Fibroblast of peridontal ligament (primary cell): Measurements from ENCODE around the gene TRMT2A.

Source experiments
- DNase-seq: peaks from one replicate; pipeline ENCODE4 v3.0.0-alpha.2; 2010; ENCODE audit errors: extremely low read depth

The TRMT2A gene

DNA sequence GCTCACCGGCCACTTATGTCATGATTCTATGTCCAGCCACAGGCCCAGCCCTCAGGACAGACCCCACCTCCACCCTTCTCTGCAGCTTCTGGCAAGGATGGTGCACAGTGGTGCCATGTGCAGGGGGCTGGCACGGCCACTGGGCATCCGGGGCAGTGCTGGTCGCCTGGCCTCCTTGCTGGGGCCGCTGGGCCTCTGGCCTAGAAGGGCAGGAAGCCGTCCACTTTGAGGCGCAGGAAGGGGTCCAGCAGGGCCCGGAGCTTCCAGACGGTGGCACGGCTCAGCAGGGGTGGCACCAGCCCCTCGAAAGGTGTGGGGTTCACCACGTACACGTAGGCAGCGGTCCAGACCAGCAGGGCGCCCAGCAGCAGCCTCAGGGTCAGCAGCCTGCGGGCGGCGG is 31.4 kb upstream of the TRMT2A start:
- DNase-seq, result no peak

DNA sequence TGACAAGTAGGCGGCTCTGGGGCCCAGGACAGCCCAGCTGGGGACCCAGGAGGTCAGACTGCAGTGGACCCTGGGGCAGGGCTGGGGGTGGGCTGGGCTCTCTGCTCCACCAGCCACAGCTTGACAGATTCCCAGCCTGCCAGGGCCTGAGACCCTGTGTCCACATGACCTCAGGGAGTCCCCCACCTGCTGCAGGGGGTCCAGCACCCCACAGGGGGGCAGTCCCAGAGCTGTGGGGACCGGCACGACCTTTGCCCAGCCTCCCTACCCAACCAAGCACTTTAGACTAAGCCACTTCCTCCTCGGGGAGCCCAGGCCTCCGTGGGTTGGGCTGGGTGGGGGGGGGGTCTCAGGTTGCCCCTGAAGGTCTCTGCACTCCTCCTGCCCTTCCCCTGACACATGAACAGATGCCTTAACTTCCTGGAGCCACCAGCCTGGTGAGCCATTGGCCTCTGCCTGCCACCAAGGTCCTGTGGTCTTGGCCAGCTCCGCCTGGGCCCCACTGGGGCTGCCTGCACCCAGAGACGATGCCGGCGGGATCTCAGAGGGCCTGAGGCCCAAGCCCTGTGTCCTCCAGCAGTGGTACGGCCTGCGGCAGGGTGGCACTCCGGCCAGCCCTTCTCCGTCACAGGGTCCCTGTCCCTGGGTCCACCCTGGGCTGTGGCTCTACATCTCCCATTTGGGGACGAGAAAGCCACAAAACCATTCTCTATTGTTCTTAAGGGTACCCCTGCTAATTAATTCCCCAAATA is 30.4 kb upstream of the TRMT2A start:
- DNase-seq, result no peak

DNA sequence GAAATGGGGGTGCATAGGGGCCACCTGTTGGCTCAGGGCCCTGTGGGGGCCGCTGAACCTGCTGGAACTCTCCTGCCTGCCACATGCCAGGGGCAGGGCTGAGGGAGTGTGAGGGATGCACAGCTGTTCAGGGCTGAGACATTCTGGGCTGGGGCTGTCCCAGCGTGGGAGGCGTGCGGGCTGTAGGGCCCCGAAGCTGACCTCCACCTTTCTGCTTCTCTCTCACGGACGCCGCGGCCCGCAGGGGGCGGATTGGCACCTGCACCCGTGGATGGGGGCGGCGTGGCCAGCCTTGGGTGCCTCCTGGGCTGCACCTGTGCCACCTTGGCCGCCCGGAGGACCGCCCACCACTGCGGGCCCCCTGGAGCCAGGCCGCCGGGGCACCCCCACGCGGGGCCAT is 29.8 kb upstream of the TRMT2A start:
- no peak for DNase-seq

DNA sequence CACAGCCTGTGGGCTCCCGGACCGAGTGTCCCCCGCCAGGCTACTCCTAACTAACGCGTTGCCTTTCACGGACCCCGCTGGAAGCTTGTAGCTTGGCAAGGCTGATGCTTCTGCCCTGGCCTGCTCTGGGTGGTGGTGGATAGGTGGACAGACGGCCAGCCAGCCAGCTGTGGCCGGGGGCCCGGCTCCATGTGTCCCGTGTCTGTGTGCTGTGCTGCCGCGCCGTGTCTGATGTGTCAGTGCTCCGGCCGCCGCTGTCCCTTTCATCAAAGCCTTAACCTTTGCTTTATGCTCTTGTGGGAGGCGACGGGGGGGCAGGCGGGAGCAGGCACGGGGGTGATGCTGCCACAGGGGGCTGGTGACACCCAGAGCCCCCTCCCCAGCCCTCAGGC is 28.8 kb upstream of the TRMT2A start:
- no peak for DNase-seq

DNA sequence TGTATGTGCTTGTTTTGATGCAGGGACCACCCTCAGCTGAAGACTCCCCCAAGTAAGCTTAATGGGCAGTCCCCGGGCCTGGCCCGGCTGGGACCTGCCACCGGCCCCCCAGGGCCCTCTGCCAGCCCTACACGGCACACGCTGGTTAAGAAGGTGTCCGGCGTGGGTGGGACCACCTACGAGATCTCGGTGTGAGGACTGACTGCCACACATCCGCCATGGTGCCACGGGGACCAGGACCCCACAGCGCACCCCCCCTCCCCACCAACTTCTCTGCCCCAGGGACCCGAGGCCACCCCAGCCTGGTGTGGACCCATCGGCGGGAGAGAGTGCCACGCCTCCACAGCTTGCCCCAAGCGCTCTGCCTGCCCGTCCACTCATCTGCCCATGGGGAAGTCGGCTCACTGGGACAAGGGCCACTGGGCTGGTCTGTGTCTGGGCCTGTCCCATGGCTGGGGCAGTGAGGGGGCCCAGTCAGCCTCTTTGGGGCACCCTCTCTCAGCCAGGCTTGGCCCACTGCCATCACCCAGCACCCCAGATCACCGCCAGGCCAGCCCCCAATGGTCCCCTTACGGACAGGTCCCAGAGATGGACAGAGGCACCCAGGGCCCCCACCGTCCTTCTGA is 28.3 kb upstream of the TRMT2A start:
- no peak for DNase-seq

DNA sequence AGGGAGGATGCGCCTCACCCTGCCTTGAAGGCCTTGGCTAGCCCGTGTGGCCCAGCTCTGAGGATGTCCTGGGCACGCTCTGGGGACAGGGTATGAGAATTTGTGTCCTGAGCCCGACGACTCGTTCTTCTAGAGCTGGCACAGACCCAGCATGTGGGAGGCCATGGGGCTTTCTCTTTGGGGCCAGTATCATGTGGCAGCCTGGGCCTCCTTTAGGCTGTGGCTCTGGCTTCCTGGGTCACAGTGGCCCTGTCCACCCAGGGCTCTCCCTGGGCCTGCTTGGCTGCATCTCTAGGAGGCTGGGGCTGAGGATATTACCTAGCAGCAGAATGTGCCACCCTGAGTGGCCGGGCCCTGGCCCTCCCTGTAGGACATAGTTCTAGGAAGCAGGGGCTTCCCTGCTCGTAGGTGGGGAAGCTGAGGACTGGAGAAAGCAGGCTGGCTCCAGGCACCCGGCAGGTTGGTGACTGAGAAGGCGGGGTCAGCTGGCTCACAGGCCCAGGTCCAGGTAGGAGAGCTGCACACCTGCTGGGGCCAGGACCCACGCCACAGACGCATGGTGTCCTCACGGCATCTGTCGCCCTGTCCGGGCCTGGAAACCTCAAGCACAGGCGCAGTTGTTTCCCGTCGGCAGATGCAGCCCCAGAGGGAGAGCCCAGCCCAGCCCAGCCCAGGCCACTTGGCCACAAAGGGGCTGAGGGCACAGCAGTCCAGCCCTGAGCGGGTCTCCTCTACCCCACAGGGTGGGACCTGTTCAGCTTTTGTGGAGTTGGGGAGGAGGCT is 27.0 kb upstream of the TRMT2A start:
- no peak for DNase-seq

DNA sequence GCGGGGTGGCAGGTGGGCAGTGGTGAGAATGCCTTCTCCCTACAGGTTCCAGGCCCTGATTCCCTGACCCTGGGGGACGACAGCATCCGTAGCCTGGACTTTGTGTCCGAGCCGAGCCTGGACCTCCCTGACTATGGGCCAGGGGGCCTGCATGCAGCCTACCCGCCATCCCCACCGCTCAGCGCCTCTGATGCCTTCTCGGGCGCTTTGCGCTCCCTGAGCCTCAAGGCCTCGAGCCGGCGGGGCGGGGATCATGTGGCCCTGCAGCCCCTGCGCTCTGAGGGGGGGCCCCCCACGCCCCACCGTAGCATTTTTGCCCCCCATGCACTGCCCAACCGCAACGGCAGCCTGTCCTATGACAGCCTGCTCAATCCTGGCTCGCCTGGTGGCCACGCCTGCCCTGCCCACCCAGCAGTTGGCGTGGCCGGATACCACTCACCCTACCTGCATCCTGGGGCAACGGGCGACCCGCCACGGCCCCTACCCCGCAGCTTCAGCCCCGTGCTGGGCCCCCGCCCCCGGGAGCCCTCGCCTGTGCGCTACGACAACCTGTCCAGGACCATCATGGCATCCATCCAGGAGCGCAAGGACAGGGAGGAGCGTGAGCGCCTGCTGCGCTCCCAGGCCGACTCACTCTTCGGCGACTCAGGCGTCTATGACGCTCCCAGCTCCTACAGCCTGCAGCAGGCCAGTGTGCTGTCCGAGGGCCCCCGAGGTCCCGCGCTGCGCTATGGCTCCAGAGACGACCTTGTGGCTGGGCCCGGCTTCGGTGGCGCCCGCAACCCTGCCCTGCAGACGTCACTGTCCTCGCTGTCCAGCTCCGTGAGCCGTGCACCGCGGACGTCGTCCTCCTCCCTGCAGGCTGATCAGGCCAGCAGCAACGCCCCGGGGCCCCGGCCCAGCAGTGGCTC is 25.9 kb upstream of the TRMT2A start:
- no peak for DNase-seq

DNA sequence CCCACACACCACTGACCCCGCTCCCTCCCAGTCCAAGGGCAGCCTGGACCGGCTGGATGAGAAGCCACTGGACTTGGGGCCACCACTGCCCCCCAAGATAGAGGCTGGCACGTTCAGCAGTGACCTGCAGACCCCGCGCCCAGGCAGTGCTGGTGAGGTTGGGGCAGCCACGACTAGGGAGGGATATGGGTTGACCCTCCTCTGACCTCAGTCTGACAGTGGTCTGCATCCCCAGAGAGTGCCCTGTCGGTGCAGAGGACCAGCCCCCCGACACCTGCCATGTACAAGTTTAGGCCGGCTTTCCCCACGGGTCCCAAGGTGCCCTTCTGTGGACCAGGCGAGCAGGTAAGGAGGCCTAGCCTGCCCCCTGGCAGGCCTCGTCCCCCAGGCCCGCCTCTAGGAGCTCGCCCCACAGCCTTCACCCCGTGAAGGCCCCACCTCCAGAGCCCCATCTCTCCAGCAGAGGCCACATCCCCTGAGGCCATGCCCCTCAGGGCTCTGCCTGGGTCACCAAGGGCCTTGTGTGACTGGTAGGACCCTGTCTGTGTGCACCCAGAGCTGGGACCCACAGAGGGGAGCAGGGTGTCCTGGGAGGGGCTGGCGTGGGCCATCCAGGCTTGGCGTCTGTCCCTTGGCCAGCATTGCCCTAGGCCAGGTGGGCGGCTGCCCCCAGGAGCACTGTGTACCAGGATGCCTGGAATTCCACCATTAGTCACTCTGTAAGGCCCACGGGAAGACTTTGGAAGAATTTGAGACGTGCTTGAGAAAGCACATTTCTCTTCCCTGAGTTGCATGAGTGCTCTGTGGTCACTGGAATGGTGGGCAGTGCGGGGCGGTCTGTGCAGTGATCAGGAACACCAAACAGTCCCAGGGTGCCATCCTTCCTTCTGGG is 24.4 kb upstream of the TRMT2A start:
- peak; percentile 56 for DNase-seq

DNA sequence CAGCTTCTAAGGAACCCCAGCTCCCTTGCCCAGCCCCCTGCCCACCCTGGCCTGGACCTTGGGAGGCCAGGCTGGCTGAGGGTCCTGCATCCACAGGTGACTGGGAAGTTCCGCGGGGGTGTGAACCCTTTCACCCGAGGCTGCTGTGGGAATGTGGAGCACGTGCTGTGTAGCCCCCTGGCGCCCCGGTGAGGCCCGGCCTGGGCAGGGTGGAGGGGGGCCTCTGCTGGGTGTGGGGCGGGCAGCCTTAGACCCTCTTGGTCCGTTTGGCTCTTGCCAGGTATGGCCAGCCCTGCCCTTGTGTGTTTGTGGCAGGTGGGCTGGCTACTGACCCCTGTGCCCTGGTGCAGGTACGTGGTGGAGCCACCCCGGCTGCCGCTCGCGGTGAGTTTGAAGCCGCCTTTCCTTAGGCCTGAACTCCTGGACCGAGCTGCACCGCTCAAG is 23.5 kb upstream of the TRMT2A start:
- DNase-seq, result no peak

DNA sequence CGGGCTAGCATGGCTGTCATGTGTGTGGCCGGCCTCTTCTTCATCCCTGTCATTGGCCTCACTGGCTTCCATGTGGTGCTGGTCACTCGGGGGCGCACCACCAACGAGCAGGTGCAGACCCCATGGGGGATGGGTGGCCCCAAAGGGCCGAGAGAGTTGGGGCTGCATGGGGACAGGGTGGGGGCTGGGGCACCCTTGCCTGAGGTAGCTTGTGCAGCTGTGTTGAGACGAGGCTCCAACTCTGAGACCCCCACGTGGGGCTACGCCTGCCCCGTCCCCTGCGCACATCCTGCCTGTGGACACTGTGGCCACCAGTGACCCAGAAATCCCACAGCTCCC is 23.1 kb upstream of the TRMT2A start:
- no peak for DNase-seq

DNA sequence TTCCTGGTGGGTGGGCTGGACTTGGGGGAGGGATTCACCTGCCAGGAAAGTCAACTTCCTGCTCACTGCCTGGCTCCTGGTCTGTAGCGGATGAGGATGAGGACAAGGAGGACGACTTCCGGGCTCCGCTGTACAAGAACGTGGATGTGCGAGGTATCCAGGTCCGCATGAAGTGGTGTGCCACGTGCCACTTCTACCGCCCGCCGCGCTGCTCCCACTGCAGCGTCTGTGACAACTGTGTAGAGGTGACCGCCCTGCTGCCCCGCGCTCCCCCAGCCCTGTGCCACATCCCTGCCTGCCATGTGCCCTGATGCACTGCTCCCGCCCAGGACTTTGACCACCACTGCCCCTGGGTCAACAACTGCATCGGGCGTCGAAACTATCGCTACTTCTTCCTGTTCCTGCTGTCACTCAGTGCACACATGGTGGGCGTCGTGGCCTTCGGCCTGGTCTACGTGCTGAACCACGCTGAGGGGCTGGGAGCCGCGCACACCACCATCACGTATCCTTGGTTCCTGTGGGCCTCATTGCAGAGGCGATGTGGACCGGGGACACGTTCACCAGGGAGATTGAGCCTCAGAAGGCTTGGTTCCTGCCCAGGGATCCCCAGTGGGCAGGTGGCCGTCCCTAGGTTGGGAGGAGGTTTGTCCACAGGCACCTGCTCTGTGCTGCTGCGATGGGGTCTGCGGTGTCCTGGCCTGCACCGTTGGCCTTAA is 22.5 kb upstream of the TRMT2A start:
- DNase-seq, result no peak

DNA sequence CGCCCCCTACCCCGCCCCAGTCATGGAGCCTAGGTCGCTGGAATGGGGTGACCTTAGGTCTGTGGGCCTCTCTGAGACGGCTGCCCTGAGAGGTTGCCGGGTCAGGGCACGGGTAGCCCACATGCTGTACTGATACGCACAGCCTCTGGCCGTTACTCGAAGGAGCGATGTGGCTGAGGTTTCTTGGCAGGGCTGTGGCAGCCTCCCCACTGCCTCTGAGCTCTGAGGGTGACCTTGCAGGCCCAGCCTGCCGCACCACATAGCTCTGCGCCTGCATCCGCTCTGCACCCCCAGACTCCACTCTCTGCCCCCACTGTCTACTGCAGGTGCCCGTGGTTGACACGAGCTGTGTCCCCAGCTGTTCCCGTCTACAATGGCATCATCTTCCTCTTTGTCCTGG is 21.8 kb upstream of the TRMT2A start:
- DNase-seq, result no peak

DNA sequence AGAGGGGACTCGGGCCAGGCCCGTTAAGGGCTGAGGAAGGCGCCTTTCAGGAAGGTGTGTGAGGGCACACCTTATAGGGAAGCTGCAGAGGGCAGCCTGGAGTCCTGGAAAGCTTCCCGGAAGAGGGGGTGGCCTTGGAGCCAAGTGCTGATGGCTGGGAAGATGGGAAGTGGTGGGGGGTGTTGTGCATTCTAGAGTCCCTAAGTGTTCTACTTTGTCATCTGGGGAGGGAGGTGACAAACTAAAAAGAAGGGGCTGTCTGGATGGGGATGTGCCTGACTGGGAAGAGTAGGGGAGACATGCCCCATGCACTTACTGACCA is 21.4 kb upstream of the TRMT2A start:
- DNase-seq, result no peak

DNA sequence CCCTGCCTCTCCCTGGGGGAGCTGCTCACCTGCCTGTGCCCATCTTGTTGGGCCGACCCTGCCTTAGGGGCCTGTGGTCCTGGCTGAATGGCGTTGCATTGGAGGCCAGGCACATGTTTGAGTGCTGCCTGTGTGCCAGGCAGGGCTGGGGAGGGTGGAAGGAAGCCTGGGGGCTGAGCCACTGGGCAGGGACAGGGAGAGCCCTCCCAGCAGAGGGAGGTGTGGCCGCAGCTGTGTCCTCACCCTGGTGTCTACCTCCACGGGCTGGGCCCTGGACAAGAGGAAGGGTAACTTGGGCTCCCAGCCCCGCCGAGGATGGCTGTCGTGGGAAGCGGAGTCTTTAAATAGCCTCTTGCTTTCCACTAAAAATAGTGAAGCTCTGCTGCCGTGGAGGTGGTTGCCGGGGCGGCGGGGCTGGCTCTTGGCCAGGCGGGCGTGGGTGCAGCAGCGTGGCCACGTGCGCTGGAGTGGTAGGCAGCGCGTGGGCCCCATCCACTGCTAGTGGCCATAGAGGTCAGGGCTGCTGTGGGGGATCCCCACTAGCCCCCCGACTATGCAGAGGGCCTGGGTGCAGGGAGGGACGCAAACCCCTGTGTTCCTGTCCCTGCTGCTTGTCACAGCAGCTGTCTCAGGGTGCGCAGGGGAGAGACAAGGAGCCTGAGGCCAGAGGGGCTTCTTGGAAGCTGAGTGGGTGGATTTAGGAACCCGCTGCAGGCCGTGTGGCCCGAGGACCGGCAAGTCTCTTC is 20.8 kb upstream of the TRMT2A start:
- DNase-seq, result no peak

DNA sequence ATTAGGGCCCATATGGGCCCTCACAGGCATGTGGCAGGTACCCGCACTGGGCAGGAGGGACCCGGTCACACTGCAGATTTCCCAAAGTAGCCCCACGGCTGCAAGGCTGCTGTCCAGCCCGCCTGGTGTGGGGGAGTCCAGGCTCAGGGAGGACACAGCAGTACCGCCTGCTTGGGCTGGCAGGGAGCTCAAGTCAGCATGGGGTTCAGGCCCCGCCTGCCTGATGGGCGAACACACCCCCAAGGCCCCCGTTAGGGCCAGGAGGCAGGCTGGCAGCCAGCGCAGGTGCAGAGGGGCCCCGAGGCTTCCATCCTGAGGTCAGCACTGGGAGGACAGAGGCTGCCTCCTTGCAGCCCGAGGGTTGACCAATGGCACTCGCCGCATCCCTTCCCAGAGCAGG is 20.1 kb upstream of the TRMT2A start:
- DNase-seq, result no peak

DNA sequence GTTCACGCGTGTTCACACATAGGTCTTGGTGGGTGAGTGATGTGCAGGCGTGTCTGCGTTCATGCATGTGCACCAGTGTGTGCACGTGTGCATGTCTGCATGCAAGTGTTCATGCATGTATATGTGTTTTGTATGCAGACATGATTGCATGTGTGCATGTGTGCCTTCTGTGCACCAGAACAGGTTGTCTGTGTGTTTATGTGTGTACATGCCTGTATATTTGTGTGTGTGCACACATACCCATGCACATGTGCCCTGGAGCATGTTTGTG is 19.5 kb upstream of the TRMT2A start:
- DNase-seq, result no peak

DNA sequence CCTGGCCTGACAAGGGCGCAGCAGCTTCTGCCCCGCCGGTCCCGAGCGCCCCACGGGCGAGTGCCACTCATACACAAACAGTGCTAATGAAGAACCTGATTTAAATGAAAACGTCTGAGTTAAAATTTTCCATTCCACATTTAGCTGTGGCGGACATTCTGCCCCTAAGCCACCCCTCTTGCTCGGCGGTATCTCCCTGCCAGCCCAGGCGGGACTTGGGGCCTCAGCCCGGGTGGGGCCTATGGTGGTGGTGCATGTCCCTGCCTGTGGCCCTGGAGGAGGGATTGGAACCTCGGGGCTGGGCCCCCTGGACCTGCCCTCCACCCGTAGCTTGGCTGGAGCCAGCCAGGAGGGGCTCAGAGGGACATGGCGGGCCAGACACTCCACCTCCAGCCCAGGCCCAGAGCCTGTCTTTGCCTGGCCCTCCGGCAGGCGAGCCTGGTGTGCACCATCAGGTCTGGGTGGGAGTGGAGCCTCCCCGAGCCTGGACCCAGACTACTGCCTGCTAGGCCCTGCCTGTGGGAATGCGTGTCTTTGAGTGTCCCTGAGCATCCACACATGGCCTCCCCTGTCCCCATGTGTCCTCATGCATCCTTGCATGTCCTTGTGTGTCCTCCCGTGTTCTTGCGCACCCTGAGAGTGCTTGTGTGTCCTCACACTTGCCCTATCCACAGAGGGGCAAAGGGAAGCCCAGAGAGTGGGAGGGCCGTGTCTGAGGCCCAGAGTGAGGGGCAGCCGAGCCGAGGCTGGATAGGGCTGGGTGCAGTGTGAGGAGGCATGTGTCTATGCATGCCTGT is 19.0 kb upstream of the TRMT2A start:
- no peak for DNase-seq

DNA sequence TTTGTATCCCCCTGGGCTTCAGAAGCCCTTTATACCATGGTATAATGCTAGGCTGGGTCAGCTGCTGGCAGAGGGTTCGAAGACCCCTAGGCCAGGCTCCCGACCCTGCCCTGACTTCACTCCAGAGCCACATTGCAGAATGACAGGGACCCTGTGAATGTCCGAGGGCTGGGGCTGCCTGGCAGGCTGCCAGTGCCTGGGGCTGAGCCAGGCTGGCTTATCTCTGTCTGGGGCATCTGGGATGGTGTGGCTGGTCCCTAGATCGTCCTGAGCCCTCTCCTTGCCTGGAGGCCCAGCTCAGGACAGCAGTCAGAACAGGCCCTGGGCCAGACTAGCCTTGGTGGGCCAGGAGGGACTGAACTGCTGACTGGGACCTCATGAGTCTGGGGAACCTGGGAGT is 18.2 kb upstream of the TRMT2A start:
- DNase-seq, result no peak

DNA sequence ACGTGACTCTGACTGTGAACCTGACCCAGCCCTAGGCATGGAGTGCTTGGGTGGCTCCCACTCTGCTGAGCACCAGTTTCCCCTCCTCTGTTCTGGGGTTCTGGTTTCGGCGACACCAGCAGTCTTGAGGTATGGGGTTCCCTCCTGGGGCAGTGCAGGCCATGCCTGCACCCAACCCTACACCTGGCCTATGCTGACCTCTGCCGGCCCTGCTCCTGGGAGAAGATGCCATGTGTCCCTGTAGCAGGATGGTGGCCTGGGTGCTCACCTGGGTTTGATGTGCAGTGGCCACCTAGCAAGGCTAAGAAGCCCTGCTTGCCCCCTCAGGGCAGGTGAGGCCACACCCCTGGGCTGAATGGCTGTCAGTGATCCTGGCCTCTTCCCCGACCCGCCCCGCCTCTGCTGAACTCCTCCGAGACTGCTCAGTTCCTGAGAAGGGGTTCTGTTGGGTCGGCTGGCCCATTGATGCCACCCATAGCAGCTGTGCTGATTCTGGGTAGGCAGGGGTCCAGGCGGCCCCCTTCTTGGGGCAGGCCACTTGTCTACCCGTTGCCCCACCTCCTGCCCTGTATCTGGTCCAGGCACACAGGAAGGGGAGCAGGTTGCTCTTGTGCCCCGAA is 17.0 kb upstream of the TRMT2A start:
- no peak for DNase-seq
